ENCODE measurements around the gene C1D.

C1D gene

DNA sequence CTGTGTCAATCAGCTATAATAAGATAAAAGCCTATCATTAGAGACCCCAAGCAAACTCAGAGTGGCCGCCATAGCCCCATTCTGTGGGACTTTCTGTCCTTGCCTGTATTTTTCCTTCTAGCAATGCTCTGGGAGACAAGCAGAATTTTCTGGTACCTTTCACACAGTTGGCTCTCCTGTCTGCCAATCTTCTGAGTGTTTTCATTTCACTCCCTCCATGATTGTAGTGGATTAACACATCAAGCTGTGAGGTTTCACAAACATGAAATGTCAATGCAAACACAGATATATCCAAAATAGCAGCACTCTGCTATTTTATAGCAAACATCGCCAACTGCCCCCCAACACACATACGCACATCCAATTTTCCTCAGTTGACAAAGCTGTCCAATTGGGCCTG lies 64.9 kb downstream of the C1D start:
- no peak for TF ChIP-seq FOXP2 (optimal IDR thresholded peaks at IDR 0.05; ENCODE audit: borderline replicate concordance, extremely low read depth, extremely low read length, insufficient read depth)
- no peak for TF ChIP-seq POLR2AphosphoS5 (IDR thresholded peaks at IDR 0.05; ENCODE audit: low read depth, low read length)
- no peak for TF ChIP-seq SIN3A (IDR thresholded peaks at IDR 0.05; ENCODE audit: borderline replicate concordance, insufficient read depth, low read length)
- TF ChIP-seq TAF1 (IDR thresholded peaks at IDR 0.05; ENCODE audit: borderline replicate concordance, insufficient read depth, low read length), result no peak
- TF ChIP-seq, protein P1, sequence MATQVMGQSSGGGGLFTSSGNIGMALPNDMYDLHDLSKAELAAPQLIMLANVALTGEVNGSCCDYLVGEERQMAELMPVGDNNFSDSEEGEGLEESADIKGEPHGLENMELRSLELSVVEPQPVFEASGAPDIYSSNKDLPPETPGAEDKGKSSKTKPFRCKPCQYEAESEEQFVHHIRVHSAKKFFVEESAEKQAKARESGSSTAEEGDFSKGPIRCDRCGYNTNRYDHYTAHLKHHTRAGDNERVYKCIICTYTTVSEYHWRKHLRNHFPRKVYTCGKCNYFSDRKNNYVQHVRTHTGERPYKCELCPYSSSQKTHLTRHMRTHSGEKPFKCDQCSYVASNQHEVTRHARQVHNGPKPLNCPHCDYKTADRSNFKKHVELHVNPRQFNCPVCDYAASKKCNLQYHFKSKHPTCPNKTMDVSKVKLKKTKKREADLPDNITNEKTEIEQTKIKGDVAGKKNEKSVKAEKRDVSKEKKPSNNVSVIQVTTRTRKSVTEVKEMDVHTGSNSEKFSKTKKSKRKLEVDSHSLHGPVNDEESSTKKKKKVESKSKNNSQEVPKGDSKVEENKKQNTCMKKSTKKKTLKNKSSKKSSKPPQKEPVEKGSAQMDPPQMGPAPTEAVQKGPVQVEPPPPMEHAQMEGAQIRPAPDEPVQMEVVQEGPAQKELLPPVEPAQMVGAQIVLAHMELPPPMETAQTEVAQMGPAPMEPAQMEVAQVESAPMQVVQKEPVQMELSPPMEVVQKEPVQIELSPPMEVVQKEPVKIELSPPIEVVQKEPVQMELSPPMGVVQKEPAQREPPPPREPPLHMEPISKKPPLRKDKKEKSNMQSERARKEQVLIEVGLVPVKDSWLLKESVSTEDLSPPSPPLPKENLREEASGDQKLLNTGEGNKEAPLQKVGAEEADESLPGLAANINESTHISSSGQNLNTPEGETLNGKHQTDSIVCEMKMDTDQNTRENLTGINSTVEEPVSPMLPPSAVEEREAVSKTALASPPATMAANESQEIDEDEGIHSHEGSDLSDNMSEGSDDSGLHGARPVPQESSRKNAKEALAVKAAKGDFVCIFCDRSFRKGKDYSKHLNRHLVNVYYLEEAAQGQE (IDR thresholded peaks at IDR 0.05; ENCODE audit: insufficient read depth in 1 of 2, low read depth in 2 of 2, low read length in 2 of 2), result no peak

- TF ChIP-seq FOXP2 (optimal IDR thresholded peaks at IDR 0.05; ENCODE audit: borderline replicate concordance, extremely low read depth, extremely low read length, insufficient read depth) (no peak), SIN3A (IDR thresholded peaks at IDR 0.05; ENCODE audit: borderline replicate concordance, insufficient read depth, low read length) (no peak)
Measured at GRCh38 chr2:67997528-67997900, 65.3 kb downstream of the C1D start.

GRCh38 chr2:67996772-67997527 lies 65.9 kb downstream of the C1D start:
- TF ChIP-seq SIN3A (IDR thresholded peaks at IDR 0.05; ENCODE audit: borderline replicate concordance, insufficient read depth, low read length) (no peak), FOXP2 (optimal IDR thresholded peaks at IDR 0.05; ENCODE audit: borderline replicate concordance, extremely low read depth, extremely low read length, insufficient read depth) (no peak), POLR2AphosphoS5 (IDR thresholded peaks at IDR 0.05; ENCODE audit: low read depth, low read length) (no peak), TAF1 (IDR thresholded peaks at IDR 0.05; ENCODE audit: borderline replicate concordance, insufficient read depth, low read length) (no peak)
- TF ChIP-seq, protein P1 (IDR thresholded peaks at IDR 0.05; ENCODE audit: insufficient read depth in 1 of 2, low read depth in 2 of 2, low read length in 2 of 2), result no peak

DNA sequence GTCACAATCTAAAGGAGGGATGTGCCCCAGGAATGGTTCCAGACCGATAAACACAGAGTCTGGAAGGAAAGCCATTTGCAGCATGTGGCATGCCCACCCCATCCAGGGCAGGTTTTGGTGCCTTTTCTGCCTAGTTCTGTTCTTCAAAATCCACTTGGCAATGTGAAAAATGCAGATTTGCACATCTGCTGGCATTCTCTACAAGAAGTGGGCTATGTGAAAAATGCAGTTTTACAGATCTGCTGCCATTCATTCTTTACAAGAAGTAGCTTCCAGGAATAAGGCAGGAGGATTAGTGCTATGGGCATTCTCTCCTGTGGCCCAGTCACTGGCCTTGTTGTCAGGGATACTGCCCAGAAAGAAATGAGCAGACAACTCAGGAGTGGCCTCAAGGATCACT lies 68.1 kb downstream of the C1D start:
- TF ChIP-seq FOXP2 (optimal IDR thresholded peaks at IDR 0.05; ENCODE audit: borderline replicate concordance, extremely low read depth, extremely low read length, insufficient read depth) (no peak), TAF1 (IDR thresholded peaks at IDR 0.05; ENCODE audit: borderline replicate concordance, insufficient read depth, low read length) (no peak), POLR2AphosphoS5 (IDR thresholded peaks at IDR 0.05; ENCODE audit: low read depth, low read length) (no peak)

DNA sequence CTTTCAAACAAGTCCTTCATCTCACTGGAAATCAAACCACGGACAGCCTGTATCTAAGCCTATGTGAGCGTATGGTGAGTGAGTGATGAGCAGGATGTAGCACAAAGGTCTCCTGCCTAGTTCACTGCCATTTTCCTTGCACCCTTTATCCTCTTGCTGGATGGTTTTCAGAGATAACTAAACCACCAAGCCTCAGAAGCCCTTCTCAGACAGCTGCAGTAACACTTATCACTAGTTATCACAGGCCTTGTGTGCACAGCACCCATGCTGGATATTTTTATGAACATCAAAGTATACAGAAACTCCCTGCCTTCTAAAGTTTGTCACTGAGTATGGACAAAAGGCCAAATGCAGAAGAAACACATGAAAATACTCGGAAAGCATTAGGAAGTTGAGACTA lies 69.5 kb downstream of the C1D start:
- TF ChIP-seq SIN3A (IDR thresholded peaks at IDR 0.05; ENCODE audit: borderline replicate concordance, insufficient read depth, low read length) (no peak), TAF1 (IDR thresholded peaks at IDR 0.05; ENCODE audit: borderline replicate concordance, insufficient read depth, low read length) (no peak), POLR2AphosphoS5 (IDR thresholded peaks at IDR 0.05; ENCODE audit: low read depth, low read length) (no peak), FOXP2 (optimal IDR thresholded peaks at IDR 0.05; ENCODE audit: borderline replicate concordance, extremely low read depth, extremely low read length, insufficient read depth) (no peak)
- TF ChIP-seq, protein P1 (IDR thresholded peaks at IDR 0.05; ENCODE audit: insufficient read depth in 1 of 2, low read depth in 2 of 2, low read length in 2 of 2), result no peak

DNA sequence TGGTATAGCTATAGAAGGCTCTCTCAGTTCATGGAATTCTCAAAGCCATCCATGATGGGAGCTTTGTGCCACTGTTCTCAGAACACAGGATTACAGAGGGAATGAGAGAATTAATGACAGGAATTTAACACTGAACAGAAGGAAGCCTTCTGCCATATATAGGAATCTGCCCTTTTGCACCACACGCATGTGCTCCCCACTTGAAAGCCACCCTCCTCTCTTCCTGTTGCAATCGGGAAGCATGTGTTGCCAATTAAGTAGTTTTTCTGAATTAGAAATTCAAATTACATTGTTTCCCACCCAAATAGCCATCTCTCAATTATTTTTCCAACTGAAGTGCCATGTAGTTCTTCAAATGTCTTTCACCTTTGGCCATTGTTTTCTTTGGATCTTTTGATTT lies 71.3 kb downstream of the C1D start:
- no peak for TF ChIP-seq TAF1 (IDR thresholded peaks at IDR 0.05; ENCODE audit: borderline replicate concordance, insufficient read depth, low read length)
- TF ChIP-seq, protein P1 (IDR thresholded peaks at IDR 0.05; ENCODE audit: insufficient read depth in 1 of 2, low read depth in 2 of 2, low read length in 2 of 2), result no peak
- TF ChIP-seq FOXP2 (optimal IDR thresholded peaks at IDR 0.05; ENCODE audit: borderline replicate concordance, extremely low read depth, extremely low read length, insufficient read depth), result no peak
- TF ChIP-seq POLR2AphosphoS5 (IDR thresholded peaks at IDR 0.05; ENCODE audit: low read depth, low read length), result no peak
